HepG2 (cell line): ENCODE data around the gene LHX1. TPM values are rescaled to one million over a fixed set of nuclear protein-coding genes. Genes with fewer than 3 reads are reported as not detected.
A peak's percentile ranks its signal among the peaks of the same experiment; 100 is the strongest.

ENCODE experiments used
- ATAC-seq: fragments of 200-7000 bp; cut with Tn5 transposase; 3 replicates; pipeline ENCODE4 v1.9.1; 2020; ENCODE audit warnings: mild to moderate bottlenecking, moderate library complexity
- BruUV-seq: library from RNA; stranded (reverse); fragments of 400-500 nt; replicated peaks from 2 replicates; lab custom pipeline; 2021; lab: Mats Ljungman, UMichigan
- CTCF ChIA-PET: fragments of 300-600 bp; formaldehyde crosslinking; extraction: SDS; loops from one replicate; lab custom pipeline; 2021; ENCODE audit warnings: low total read pairs, inconsistent platforms, low intra/inter-chr PET ratio; lab: Yijun Ruan, JAX
- POLR2A ChIA-PET: fragments of 350-600 bp; sonication (Branson Sonifier 250); formaldehyde crosslinking; loops from one replicate; lab custom pipeline; 2020; ENCODE audit warnings: antibody characterized with exemption, inconsistent platforms; lab: Yijun Ruan, JAX
- DNase-seq: peaks from one replicate; pipeline ENCODE4 v3.0.0-alpha.2; 2015; ENCODE audit warnings: low spot score
- FAIRE-seq: peaks from 3 replicates; lab custom pipeline; 2011; peaks lifted over from hg19 to GRCh38; lab: Jason Lieb, UNC
- H2AFZ ChIP-seq: one replicate; pipeline ENCODE4 v1.6.1; 2011; ENCODE audit warnings: low read length, inconsistent platforms
- H3K27ac ChIP-seq: fragments of 300-600 bp; 3 replicates; pipeline ENCODE4 v1.8.0; 2011; ENCODE audit warnings: mixed run types, mild to moderate bottlenecking, mixed read lengths, low read length, inconsistent platforms; ENCODE audit not compliant: insufficient read depth; ENCODE audit errors: extremely low read length
- H3K27me3 ChIP-seq, 2 experiments: fragments of 200-600 bp in 1 of 2; 2 replicates in 1 of 2; 3 replicates in 1 of 2; pipeline versions ENCODE4 v1.6.0 to v1.8.0; 2011; ENCODE audit warnings: low read length in 2 of 2, mild to moderate bottlenecking in 2 of 2, moderate library complexity in 2 of 2, inconsistent platforms in 1 of 2; ENCODE audit not compliant: insufficient read depth in 2 of 2, control insufficient read depth in 1 of 2
- H3K36me3 ChIP-seq, 2 experiments: fragments of 200-600 bp in 1 of 2; replicated peaks in 1 of 2; 2 replicates in 1 of 2; 3 replicates in 1 of 2; pipeline versions ENCODE4 v1.5.1 to v1.8.0; 2011; ENCODE audit warnings: low read length in 2 of 2, inconsistent platforms in 1 of 2; ENCODE audit not compliant: insufficient read depth in 2 of 2, control insufficient read depth in 1 of 2
- H3K4me1 ChIP-seq: 2 replicates; pipeline ENCODE4 v1.5.1; 2012; ENCODE audit warnings: low read length, inconsistent platforms; ENCODE audit not compliant: insufficient read depth
- H3K4me2 ChIP-seq: 2 replicates; pipeline ENCODE4 v1.6.0; 2011; ENCODE audit warnings: low read depth, low read length, inconsistent platforms
- H3K4me3 ChIP-seq, 3 experiments: fragments of 200-600 bp in 1 of 3; sonication (generic), shearing (Covaris generic) in 1 of 3; replicated peaks in 1 of 3; 2 replicates each; pipeline ENCODE4 v1.5.1; 2011 to 2016; ENCODE audit warnings: low read length in 3 of 3, inconsistent platforms in 2 of 3, low read depth in 2 of 3, mild to moderate bottlenecking in 2 of 3, control low read depth in 1 of 3, mixed read lengths in 1 of 3; ENCODE audit not compliant: insufficient read depth in 1 of 3
- H3K79me2 ChIP-seq: one replicate; pipeline ENCODE4 v1.6.1; 2011; ENCODE audit warnings: low read length, inconsistent platforms; ENCODE audit not compliant: insufficient read depth
- H3K9ac ChIP-seq: 2 replicates; pipeline ENCODE4 v1.6.0; 2011; ENCODE audit warnings: mild to moderate bottlenecking, low read depth, low read length, inconsistent platforms; ENCODE audit not compliant: insufficient read depth
- H3K9me3 ChIP-seq: 2 replicates; pipeline ENCODE4 v1.5.1; 2012; ENCODE audit warnings: mild to moderate bottlenecking, low read length
- H4K20me1 ChIP-seq: 2 replicates; pipeline ENCODE4 v1.6.0; 2011; ENCODE audit warnings: inconsistent platforms, mild to moderate bottlenecking, low read length, moderate library complexity; ENCODE audit not compliant: insufficient read depth
- BCL6 ChIP-seq: IDR thresholded peaks from 2 replicates; pipeline ENCODE4 v1.6.1; 2016; ENCODE audit warnings: missing genetic modification reagents, missing compliant biosample characterization
- CBX2 ChIP-seq, 2 experiments: fragments of 200-600 bp in 1 of 2; sonication (generic); formaldehyde crosslinking in 1 of 2; IDR thresholded peaks; 2 replicates each; pipeline versions ENCODE4 v1.7.0 to v1.8.1; 2018 to 2022; ENCODE audit warnings: low read depth in 2 of 2, low read length in 1 of 2, mild to moderate bottlenecking in 1 of 2, missing genetic modification reagents in 1 of 2
- EEA1 ChIP-seq: sonication (generic); formaldehyde crosslinking; IDR thresholded peaks from 2 replicates; pipeline ENCODE4 v1.5.1; 2020; ENCODE audit warnings: mild to moderate bottlenecking, missing genetic modification reagents, borderline replicate concordance
- RNF2 ChIP-seq: fragments of 450-650 bp; conservative IDR thresholded peaks from 2 replicates; pipeline ENCODE4 v1.6.1; 2016; ENCODE audit warnings: low read depth
- SOX13 ChIP-seq, 3 experiments: fragments of 450-650 bp in 1 of 3; sonication (generic) in 1 of 3; formaldehyde crosslinking in 1 of 3; IDR thresholded peaks in 2 of 3; conservative IDR thresholded peaks in 1 of 3; 2 replicates each; pipeline versions ENCODE4 v1.5.0 to v1.6.1; 2016 to 2020; ENCODE audit warnings: antibody characterized with exemption in 1 of 3, mild to moderate bottlenecking in 1 of 3, missing compliant biosample characterization in 1 of 3, missing genetic modification reagents in 1 of 3, moderate library complexity in 1 of 3
- UBTF ChIP-seq: sonication (generic); formaldehyde crosslinking; IDR thresholded peaks from 2 replicates; pipeline ENCODE4 v1.4.0; 2020; ENCODE audit warnings: mild to moderate bottlenecking, missing genetic modification reagents
- WGBS: methylation state at CpG from one replicate; pipeline ENCODE4 v1.1.6; 2017; ENCODE audit warnings: low lambda C conversion rate; 5-methylcytosine and 5-hydroxymethylcytosine counted together
- in situ Hi-C: cut with HindIII; loops from 2 replicates; pipeline ENCODE4 v1.10.0; 2017; ENCODE audit warnings: low pct_unique_long_range_greater_than_20kb; ENCODE audit not compliant: extremely low pct_ligation_motif_present
- intact Hi-C: fragments of 100-400 bp; cut with micrococcal nuclease; formaldehyde crosslinking; loops from one replicate; pipeline ENCODE4 v1.10.0; 2022; ENCODE audit not compliant: unreplicated experiment
- polyA plus RNA-seq, 8 experiments: library from polyadenylated mRNA; depleted of rRNA in 3 of 8; stranded (reverse) in 7 of 8; unstranded in 1 of 8; fragments of >200 nt; fragmentation: Illumina TruSeq in 4 of 8; extraction: Trizol in 4 of 8; gene quantifications; 2 replicates each; pipeline versions ENCODE4 v1.2.1 to v1.2.3, GENCODE V29; 2011 to 2016; ENCODE audit warnings: low read depth in 4 of 8, missing spikeins in 1 of 8, mixed read lengths in 1 of 8; ENCODE audit not compliant: insufficient read depth in 1 of 8
- total RNA-seq, 5 experiments: library from RNA; depleted of rRNA; stranded (reverse); fragments of >200 nt; fragmentation: Illumina TruSeq; extraction: Trizol; gene quantifications; 2 replicates each; pipeline ENCODE4 v1.2.3, GENCODE V29; 2016; ENCODE audit warnings: low read depth in 1 of 5

Gene LHX1
- total and polyA plus RNA-seq, 2 of the 13 experiments (the other 11 are each of a cell fraction or from before 2014, with no cell fraction given), result not detected

GRCh38 chr17:36934692-36935630 lies 2.3 kb upstream of the LHX1 start:
- Histone ChIP-seq H3K79me2 (no peaks in the 10 kb centered on the region), H3K27ac (no peak overlapping the region), H3K4me1 (peaks cover 57% of the 10 kb centered on the region), H2AFZ (no peak overlapping the region), H3K9ac (no peak overlapping the region), H3K4me3 (peak overlapping the region; percentile 21 to 58 (median 35); a peak in 4 of 6 replicates), H3K4me2 (peak overlapping the region; percentile 66), H4K20me1 (peaks cover 21% of the 10 kb centered on the region; the same call in 1 of the 2 replicates), H3K27me3 (peaks cover 51 to 98% of the 10 kb centered on the region in 2 experiments), H3K36me3 (no peaks in the 10 kb centered on the region), H3K9me3 (no peaks in the 10 kb centered on the region)
- no peak for FAIRE-seq
- intact Hi-C loops, result no loop called here
- ATAC-seq, result peak; percentile 45
- POLR2A ChIA-PET, result no interaction called here
- no peak for DNase-seq
- BruUV-seq, result no TSS peak
- in situ Hi-C loops, result no loop called here
- WGBS, result 10% methylated on average over 11 of the region's 79 CpGs
- CTCF ChIA-PET, result no interaction called here
- TF ChIP-seq EEA1 (peak; percentile 28; the same call in 1 of the 2 replicates), CBX2 (IDR thresholded peaks at IDR 0.05; ENCODE audit: low read depth, low read length) (0 out of 2 replicates have a peak, but pooled peaks have one; percentile 3), CBX2 (CRISPR knock-in tag; IDR thresholded peaks at IDR 0.05; ENCODE audit: low read depth) (no peak), UBTF (CRISPR knock-in tag) (0 out of 2 replicates have a peak, but pooled peaks have one; percentile 13), SOX13 (IDR thresholded peaks at IDR 0.05) (no peak), SOX13 (CRISPR knock-in tag; conservative IDR thresholded peaks at IDR 0.05 in 1 of 2, IDR thresholded peaks at IDR 0.05 in 1 of 2) (no peak), BCL6 (CRISPR knock-in tag) (peak; percentile 97), RNF2 (peak; percentile 91)
